HepG2 (cell line): ENCODE measurements around the gene MFSD11. TPM values are rescaled to one million over a fixed set of nuclear protein-coding genes. Genes with fewer than 3 reads are reported as not detected.
A peak's percentile ranks its signal among the peaks of the same experiment; 100 is the strongest.

ENCODE experiments used
- ADNP ChIP-seq: sonication (generic); formaldehyde crosslinking; IDR thresholded peaks from 2 replicates; pipeline ENCODE4 v1.4.0; 2020; ENCODE audit warnings: missing genetic modification reagents
- HMGA1 ChIP-seq: sonication (generic); formaldehyde crosslinking; conservative IDR thresholded peaks from 2 replicates; pipeline ENCODE4 v1.4.0; 2020; ENCODE audit warnings: missing genetic modification reagents
- MAFF ChIP-seq: IDR thresholded peaks from 2 replicates; pipeline ENCODE4 v1.6.1; 2011; ENCODE audit warnings: low read depth, low read length, improper control_type of control experiment
- MAFG ChIP-seq: sonication (generic); formaldehyde crosslinking; IDR thresholded peaks from 2 replicates; pipeline ENCODE4 v1.5.1; 2020; ENCODE audit warnings: mild to moderate bottlenecking, missing genetic modification reagents
- MED8 ChIP-seq: sonication (generic); formaldehyde crosslinking; IDR thresholded peaks from 2 replicates; pipeline ENCODE4 v1.8.1; 2023; ENCODE audit warnings: mild to moderate bottlenecking, missing genetic modification reagents; ENCODE audit not compliant: insufficient replicate concordance
- NFE2 ChIP-seq: sonication (generic); formaldehyde crosslinking; IDR thresholded peaks from 2 replicates; pipeline ENCODE4 v1.4.0; 2020; ENCODE audit warnings: missing genetic modification reagents
- NR2C2 ChIP-seq: sonication (generic); formaldehyde crosslinking; IDR thresholded peaks from 2 replicates; pipeline ENCODE4 v1.4.0; 2020; ENCODE audit warnings: missing genetic modification reagents, mild to moderate bottlenecking, moderate library complexity, borderline replicate concordance
- SIX4 ChIP-seq: sonication (generic); formaldehyde crosslinking; IDR thresholded peaks from 2 replicates; pipeline ENCODE4 v1.4.0; 2020; ENCODE audit warnings: missing genetic modification reagents
- SMARCE1 ChIP-seq: fragments of 450-650 bp; IDR thresholded peaks from 2 replicates; pipeline ENCODE4 v1.6.1; 2017; ENCODE audit warnings: borderline replicate concordance
- ZFP82 ChIP-seq: sonication (generic); formaldehyde crosslinking; IDR thresholded peaks from 2 replicates; pipeline ENCODE4 v1.5.1; 2020; ENCODE audit warnings: mild to moderate bottlenecking, missing genetic modification reagents, borderline replicate concordance
- ZNF33A ChIP-seq: sonication (generic); formaldehyde crosslinking; IDR thresholded peaks from 2 replicates; pipeline ENCODE4 v1.5.1; 2020; ENCODE audit warnings: missing genetic modification reagents, mild to moderate bottlenecking, moderate library complexity, borderline replicate concordance
- ZNF564 ChIP-seq: sonication (generic); formaldehyde crosslinking; IDR thresholded peaks from 2 replicates; pipeline ENCODE4 v1.8.1; 2023; ENCODE audit warnings: mild to moderate bottlenecking, missing genetic modification reagents
- ZNF781 ChIP-seq: sonication (generic); formaldehyde crosslinking; IDR thresholded peaks from 2 replicates; pipeline ENCODE4 v1.5.1; 2020; ENCODE audit warnings: borderline replicate concordance, mild to moderate bottlenecking, missing genetic modification reagents; ENCODE audit errors: not compliant biosample characterization
- polyA plus RNA-seq, 8 experiments: library from polyadenylated mRNA; depleted of rRNA in 3 of 8; stranded (reverse) in 7 of 8; unstranded in 1 of 8; fragments of >200 nt; fragmentation: Illumina TruSeq in 4 of 8; extraction: Trizol in 4 of 8; gene quantifications; 2 replicates each; pipeline versions ENCODE4 v1.2.1 to v1.2.3, GENCODE V29; 2011 to 2016; ENCODE audit warnings: low read depth in 4 of 8, missing spikeins in 1 of 8, mixed read lengths in 1 of 8; ENCODE audit not compliant: insufficient read depth in 1 of 8
- total RNA-seq, 5 experiments: library from RNA; depleted of rRNA; stranded (reverse); fragments of >200 nt; fragmentation: Illumina TruSeq; extraction: Trizol; gene quantifications; 2 replicates each; pipeline ENCODE4 v1.2.3, GENCODE V29; 2016; ENCODE audit warnings: low read depth in 1 of 5
- TF ChIP-seq, protein P1 (sequence below): sonication (generic); formaldehyde crosslinking; IDR thresholded peaks from 2 replicates; pipeline ENCODE4 v1.4.0; 2020; ENCODE audit warnings: missing genetic modification reagents
- TF ChIP-seq, protein P2 (sequence below): sonication (generic); formaldehyde crosslinking; IDR thresholded peaks from 2 replicates; pipeline ENCODE4 v1.5.0; 2020; ENCODE audit warnings: mild to moderate bottlenecking, missing genetic modification reagents
- TF ChIP-seq, protein P3 (sequence below), 2 experiments: sonication (generic) in 1 of 2; formaldehyde crosslinking in 1 of 2; IDR thresholded peaks; 2 replicates each; pipeline versions ENCODE4 v1.6.1 to v1.9.0; 2014 to 2022; ENCODE audit warnings: antibody characterized with exemption in 1 of 2, borderline replicate concordance in 1 of 2, inconsistent platforms in 1 of 2, low read depth in 1 of 2, missing genetic modification reagents in 1 of 2
- TF ChIP-seq, protein P4 (sequence below): sonication (generic); formaldehyde crosslinking; IDR thresholded peaks from 2 replicates; pipeline ENCODE4 v1.9.0; 2021; ENCODE audit warnings: missing genetic modification reagents, borderline replicate concordance

The MFSD11 gene
- total and polyA plus RNA-seq, 2 of the 13 experiments (the other 11 are each of a cell fraction or from before 2014, with no cell fraction given): 26.1 to 36.3 TPM

DNA sequence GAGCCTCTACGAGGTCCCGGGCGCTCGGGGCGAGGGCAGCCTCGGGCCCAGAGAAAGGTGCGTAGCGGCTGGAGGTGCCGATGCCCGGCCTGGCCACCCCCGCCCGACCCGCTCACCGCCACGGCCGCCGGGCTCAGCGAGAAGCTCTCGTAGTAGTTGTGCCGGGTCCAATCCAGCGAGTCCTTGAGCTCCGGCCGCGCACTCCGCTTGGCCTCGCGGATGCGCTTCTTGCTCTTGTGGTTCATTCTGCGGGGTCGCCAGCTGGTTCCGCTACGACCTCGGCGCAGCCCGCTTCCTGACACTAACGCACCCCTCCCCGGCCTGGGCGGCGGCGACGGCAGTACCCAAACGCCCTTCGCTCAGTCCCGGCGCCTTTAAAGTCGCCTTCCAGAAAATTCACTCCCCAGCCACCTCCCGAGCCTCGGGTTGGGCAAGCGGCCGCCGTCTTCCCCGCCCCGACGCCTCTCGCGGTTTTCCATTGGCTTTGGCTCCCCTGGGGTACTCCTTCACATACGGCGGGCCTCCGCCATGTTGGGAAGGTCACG is 11.6 kb upstream of the MFSD11 start, which contains the start of gene JMJD6 (continued):
- TF ChIP-seq, protein P1, sequence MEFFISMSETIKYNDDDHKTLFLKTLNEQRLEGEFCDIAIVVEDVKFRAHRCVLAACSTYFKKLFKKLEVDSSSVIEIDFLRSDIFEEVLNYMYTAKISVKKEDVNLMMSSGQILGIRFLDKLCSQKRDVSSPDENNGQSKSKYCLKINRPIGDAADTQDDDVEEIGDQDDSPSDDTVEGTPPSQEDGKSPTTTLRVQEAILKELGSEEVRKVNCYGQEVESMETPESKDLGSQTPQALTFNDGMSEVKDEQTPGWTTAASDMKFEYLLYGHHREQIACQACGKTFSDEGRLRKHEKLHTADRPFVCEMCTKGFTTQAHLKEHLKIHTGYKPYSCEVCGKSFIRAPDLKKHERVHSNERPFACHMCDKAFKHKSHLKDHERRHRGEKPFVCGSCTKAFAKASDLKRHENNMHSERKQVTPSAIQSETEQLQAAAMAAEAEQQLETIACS (CRISPR knock-in tag): peak; percentile 21; the same call in 1 of the 2 replicates
- TF ChIP-seq SMARCE1 (no peak), ZNF33A (CRISPR knock-in tag) (no peak; the same call in 1 of the 2 replicates), ADNP (CRISPR knock-in tag) (0 out of 2 replicates have a peak, but pooled peaks have one; percentile 18), NFE2 (CRISPR knock-in tag) (no peak), ZNF781 (CRISPR knock-in tag) (no peak), HMGA1 (CRISPR knock-in tag) (no peak), MAFF (no peak), SIX4 (peak; percentile 27; the same call in 1 of the 2 replicates), ZNF564 (CRISPR knock-in tag) (peak; percentile 78), ZFP82 (CRISPR knock-in tag) (0 out of 2 replicates have a peak, but pooled peaks have one; percentile 10), NR2C2 (CRISPR knock-in tag) (peak; percentile 85), MAFG (no peak), MED8 (no peak)
- TF ChIP-seq, protein P2, sequence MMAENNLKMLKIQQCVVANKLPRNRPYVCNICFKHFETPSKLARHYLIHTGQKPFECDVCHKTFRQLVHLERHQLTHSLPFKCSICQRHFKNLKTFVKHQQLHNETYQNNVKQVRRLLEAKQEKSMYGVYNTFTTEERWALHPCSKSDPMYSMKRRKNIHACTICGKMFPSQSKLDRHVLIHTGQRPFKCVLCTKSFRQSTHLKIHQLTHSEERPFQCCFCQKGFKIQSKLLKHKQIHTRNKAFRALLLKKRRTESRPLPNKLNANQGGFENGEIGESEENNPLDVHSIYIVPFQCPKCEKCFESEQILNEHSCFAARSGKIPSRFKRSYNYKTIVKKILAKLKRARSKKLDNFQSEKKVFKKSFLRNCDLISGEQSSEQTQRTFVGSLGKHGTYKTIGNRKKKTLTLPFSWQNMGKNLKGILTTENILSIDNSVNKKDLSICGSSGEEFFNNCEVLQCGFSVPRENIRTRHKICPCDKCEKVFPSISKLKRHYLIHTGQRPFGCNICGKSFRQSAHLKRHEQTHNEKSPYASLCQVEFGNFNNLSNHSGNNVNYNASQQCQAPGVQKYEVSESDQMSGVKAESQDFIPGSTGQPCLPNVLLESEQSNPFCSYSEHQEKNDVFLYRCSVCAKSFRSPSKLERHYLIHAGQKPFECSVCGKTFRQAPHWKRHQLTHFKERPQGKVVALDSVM (CRISPR knock-in tag): peak; percentile 6
- TF ChIP-seq, protein P3, sequence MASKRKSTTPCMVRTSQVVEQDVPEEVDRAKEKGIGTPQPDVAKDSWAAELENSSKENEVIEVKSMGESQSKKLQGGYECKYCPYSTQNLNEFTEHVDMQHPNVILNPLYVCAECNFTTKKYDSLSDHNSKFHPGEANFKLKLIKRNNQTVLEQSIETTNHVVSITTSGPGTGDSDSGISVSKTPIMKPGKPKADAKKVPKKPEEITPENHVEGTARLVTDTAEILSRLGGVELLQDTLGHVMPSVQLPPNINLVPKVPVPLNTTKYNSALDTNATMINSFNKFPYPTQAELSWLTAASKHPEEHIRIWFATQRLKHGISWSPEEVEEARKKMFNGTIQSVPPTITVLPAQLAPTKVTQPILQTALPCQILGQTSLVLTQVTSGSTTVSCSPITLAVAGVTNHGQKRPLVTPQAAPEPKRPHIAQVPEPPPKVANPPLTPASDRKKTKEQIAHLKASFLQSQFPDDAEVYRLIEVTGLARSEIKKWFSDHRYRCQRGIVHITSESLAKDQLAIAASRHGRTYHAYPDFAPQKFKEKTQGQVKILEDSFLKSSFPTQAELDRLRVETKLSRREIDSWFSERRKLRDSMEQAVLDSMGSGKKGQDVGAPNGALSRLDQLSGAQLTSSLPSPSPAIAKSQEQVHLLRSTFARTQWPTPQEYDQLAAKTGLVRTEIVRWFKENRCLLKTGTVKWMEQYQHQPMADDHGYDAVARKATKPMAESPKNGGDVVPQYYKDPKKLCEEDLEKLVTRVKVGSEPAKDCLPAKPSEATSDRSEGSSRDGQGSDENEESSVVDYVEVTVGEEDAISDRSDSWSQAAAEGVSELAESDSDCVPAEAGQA (IDR thresholded peaks at IDR 0.05; ENCODE audit: low read depth): peak; percentile 81; the same call in 1 of the 2 replicates
- TF ChIP-seq, protein P3 (CRISPR knock-in tag; IDR thresholded peaks at IDR 0.05; ENCODE audit: borderline replicate concordance): no peak
- TF ChIP-seq, protein P4, sequence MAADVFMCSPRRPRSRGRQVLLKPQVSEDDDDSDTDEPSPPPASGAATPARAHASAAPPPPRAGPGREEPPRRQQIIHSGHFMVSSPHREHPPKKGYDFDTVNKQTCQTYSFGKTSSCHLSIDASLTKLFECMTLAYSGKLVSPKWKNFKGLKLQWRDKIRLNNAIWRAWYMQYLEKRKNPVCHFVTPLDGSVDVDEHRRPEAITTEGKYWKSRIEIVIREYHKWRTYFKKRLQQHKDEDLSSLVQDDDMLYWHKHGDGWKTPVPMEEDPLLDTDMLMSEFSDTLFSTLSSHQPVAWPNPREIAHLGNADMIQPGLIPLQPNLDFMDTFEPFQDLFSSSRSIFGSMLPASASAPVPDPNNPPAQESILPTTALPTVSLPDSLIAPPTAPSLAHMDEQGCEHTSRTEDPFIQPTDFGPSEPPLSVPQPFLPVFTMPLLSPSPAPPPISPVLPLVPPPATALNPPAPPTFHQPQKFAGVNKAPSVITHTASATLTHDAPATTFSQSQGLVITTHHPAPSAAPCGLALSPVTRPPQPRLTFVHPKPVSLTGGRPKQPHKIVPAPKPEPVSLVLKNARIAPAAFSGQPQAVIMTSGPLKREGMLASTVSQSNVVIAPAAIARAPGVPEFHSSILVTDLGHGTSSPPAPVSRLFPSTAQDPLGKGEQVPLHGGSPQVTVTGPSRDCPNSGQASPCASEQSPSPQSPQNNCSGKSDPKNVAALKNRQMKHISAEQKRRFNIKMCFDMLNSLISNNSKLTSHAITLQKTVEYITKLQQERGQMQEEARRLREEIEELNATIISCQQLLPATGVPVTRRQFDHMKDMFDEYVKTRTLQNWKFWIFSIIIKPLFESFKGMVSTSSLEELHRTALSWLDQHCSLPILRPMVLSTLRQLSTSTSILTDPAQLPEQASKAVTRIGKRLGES (CRISPR knock-in tag): no peak
